A549 (cell line): ENCODE measurements around the gene USP20. TPM values are rescaled to one million over a fixed set of nuclear protein-coding genes. Genes with fewer than 3 reads are reported as not detected.

Experiments
- ATAC-seq, 2 experiments: fragments of 200-7000 bp in 1 of 2; fragments of >200 bp in 1 of 2; cut with Nextera tagmentation in 1 of 2; cut with Tn5 transposase in 1 of 2; 3 replicates each; pipeline versions ENCODE4 v1.8.0 to v1.9.1; 2018 to 2020; ENCODE audit warnings: mild to moderate bottlenecking in 1 of 2, moderate library complexity in 1 of 2
- CTCF ChIA-PET: fragments of 300-600 bp; sonication (Branson Sonifier 250); formaldehyde crosslinking; extraction: SDS; loops from one replicate; lab custom pipeline; 2021; ENCODE audit warnings: antibody characterized with exemption, inconsistent platforms; lab: Yijun Ruan, JAX
- POLR2A ChIA-PET: fragments of 350-600 bp; formaldehyde crosslinking; extraction: SDS; loops from one replicate; lab custom pipeline; 2021; ENCODE audit warnings: antibody characterized with exemption, inconsistent platforms; lab: Yijun Ruan, JAX
- DNase-seq, 2 experiments: peaks; one replicate each; pipeline versions ENCODE4 v3.0.0 to v3.0.0-alpha.2; 2011 to 2016; ENCODE audit warnings: low read depth in 1 of 2, low spot score in 1 of 2
- FAIRE-seq: peaks from 2 replicates; lab custom pipeline; 2011; peaks lifted over from hg19 to GRCh38; lab: Jason Lieb, UNC
- H3K27ac ChIP-seq, 2 experiments: fragments of >200 bp; sonication (Bioruptor Twin); formaldehyde crosslinking; 3 replicates each; pipeline ENCODE4 v1.5.1; 2016 to 2017
- H3K4me1 ChIP-seq: fragments of >200 bp; sonication (Bioruptor Twin); formaldehyde crosslinking; 3 replicates; pipeline ENCODE4 v1.6.1; 2016
- H3K4me2 ChIP-seq: fragments of >200 bp; sonication (Bioruptor Twin); formaldehyde crosslinking; 3 replicates; pipeline ENCODE4 v1.6.1; 2016
- H3K4me3 ChIP-seq: fragments of >200 bp; sonication (Bioruptor Twin); formaldehyde crosslinking; 3 replicates; pipeline ENCODE4 v1.5.1; 2016
- H3K9me3 ChIP-seq: fragments of >200 bp; sonication (Bioruptor Twin); formaldehyde crosslinking; 3 replicates; pipeline ENCODE4 v1.6.1; 2016
- ATOH8 ChIP-seq: fragments of 250-450 bp; sonication (Bioruptor Pico); IDR thresholded peaks from 2 replicates; pipeline ENCODE4 v1.5.0; 2020; ENCODE audit warnings: low read depth, mild to moderate bottlenecking, moderate library complexity
- BCL3 ChIP-seq: fragments of >200 bp; sonication (Bioruptor Twin); formaldehyde crosslinking; IDR thresholded peaks from 3 replicates; pipeline ENCODE4 v1.6.1; 2016
- BHLHE40 ChIP-seq: IDR thresholded peaks from 2 replicates; pipeline ENCODE4 v1.6.1; 2012; ENCODE audit warnings: low read depth, low read length, inconsistent platforms
- CBX8 ChIP-seq: fragments of 200-600 bp; sonication (generic); IDR thresholded peaks from 2 replicates; pipeline ENCODE4 v1.6.1; 2016
- CHD2 ChIP-seq: fragments of 150-350 bp; IDR thresholded peaks from 2 replicates; pipeline ENCODE4 v1.6.1; 2014; ENCODE audit warnings: low read length; ENCODE audit not compliant: partially characterized antibody
- CHD4 ChIP-seq: fragments of 200-600 bp; sonication (generic); IDR thresholded peaks from 2 replicates; pipeline ENCODE4 v1.6.1; 2016; ENCODE audit warnings: antibody characterized with exemption, mild to moderate bottlenecking, borderline replicate concordance
- EHF ChIP-seq: fragments of 250-450 bp; sonication (Bioruptor Pico); IDR thresholded peaks from 2 replicates; pipeline ENCODE4 v1.5.0; 2020; ENCODE audit warnings: mild to moderate bottlenecking
- EHMT2 ChIP-seq: fragments of 200-600 bp; sonication (generic); IDR thresholded peaks from 2 replicates; pipeline ENCODE4 v1.6.1; 2016; ENCODE audit warnings: antibody characterized with exemption, low read depth, mild to moderate bottlenecking, moderate library complexity
- FOSB ChIP-seq: fragments of 250-450 bp; sonication (Bioruptor Pico); IDR thresholded peaks from 2 replicates; pipeline ENCODE4 v1.5.0; 2020; ENCODE audit warnings: mild to moderate bottlenecking, moderate library complexity
- FOSL2 ChIP-seq, 2 experiments: fragments of 450-650 bp in 1 of 2; fragments of >200 bp in 1 of 2; sonication (Bioruptor Twin) in 1 of 2; formaldehyde crosslinking; IDR thresholded peaks; 2 replicates each; pipeline versions ENCODE4 v1.5.0 to v1.6.1; 2016 to 2020; ENCODE audit warnings: mild to moderate bottlenecking in 1 of 2, moderate library complexity in 1 of 2
- GATA3 ChIP-seq: IDR thresholded peaks from 2 replicates; pipeline ENCODE4 v1.6.1; 2012; ENCODE audit warnings: borderline replicate concordance
- HDAC2 ChIP-seq: fragments of 200-600 bp; sonication (generic); IDR thresholded peaks from 2 replicates; pipeline ENCODE4 v1.6.1; 2016
- HEYL ChIP-seq: fragments of 250-450 bp; sonication (Bioruptor Pico); IDR thresholded peaks from 2 replicates; pipeline ENCODE4 v1.8.0; 2021; ENCODE audit warnings: mild to moderate bottlenecking, moderate library complexity
- HOXB13 ChIP-seq: fragments of 250-450 bp; sonication (Bioruptor Pico); IDR thresholded peaks from 2 replicates; pipeline ENCODE4 v1.5.0; 2020; ENCODE audit warnings: low read depth, mild to moderate bottlenecking, moderate library complexity
- JUN ChIP-seq, 2 experiments: fragments of >200 bp; sonication (Bioruptor Twin); formaldehyde crosslinking; IDR thresholded peaks; 2 replicates in 1 of 2; 3 replicates in 1 of 2; pipeline ENCODE4 v1.6.1; 2016 to 2017
- JUNB ChIP-seq: fragments of >200 bp; sonication (Bioruptor Twin); formaldehyde crosslinking; IDR thresholded peaks from 2 replicates; pipeline ENCODE4 v1.6.1; 2016
- KDM5A ChIP-seq: fragments of 200-600 bp; sonication (generic); IDR thresholded peaks from 2 replicates; pipeline ENCODE4 v1.6.1; 2016; ENCODE audit warnings: antibody characterized with exemption, mild to moderate bottlenecking
- MAX ChIP-seq: IDR thresholded peaks from 2 replicates; pipeline ENCODE4 v1.6.1; 2012
- NFE2L2 ChIP-seq: fragments of 150-350 bp; conservative IDR thresholded peaks from 2 replicates; pipeline ENCODE4 v1.6.1; 2014; ENCODE audit warnings: low read length
- NPAS2 ChIP-seq: fragments of 250-450 bp; sonication (Bioruptor Pico); IDR thresholded peaks from 2 replicates; pipeline ENCODE4 v1.8.0; 2022; ENCODE audit warnings: mild to moderate bottlenecking, moderate library complexity, borderline replicate concordance
- NR3C1 ChIP-seq: fragments of >200 bp; sonication (Bioruptor Twin); formaldehyde crosslinking; IDR thresholded peaks from 3 replicates; pipeline ENCODE4 v1.6.1; 2017
- RARB ChIP-seq: fragments of 250-450 bp; sonication (Bioruptor Pico); IDR thresholded peaks from 2 replicates; pipeline ENCODE4 v1.8.0; 2021; ENCODE audit warnings: mild to moderate bottlenecking, moderate library complexity
- SREBF2 ChIP-seq: fragments of 450-650 bp; IDR thresholded peaks from 2 replicates; pipeline ENCODE4 v1.6.1; 2014; ENCODE audit warnings: mild to moderate bottlenecking, moderate library complexity
- TP53 ChIP-seq: fragments of 250-450 bp; sonication (Bioruptor Pico); IDR thresholded peaks from 2 replicates; pipeline ENCODE4 v1.5.0; 2021; ENCODE audit warnings: mild to moderate bottlenecking, moderate library complexity
- ZNF302 ChIP-seq: fragments of 250-450 bp; sonication (Bioruptor Pico); IDR thresholded peaks from 2 replicates; pipeline ENCODE4 v1.9.0; 2021; ENCODE audit warnings: inconsistent platforms, mild to moderate bottlenecking, moderate library complexity
- WGBS: methylation state at CpG from one replicate; pipeline ENCODE4 v1.1.6; 2017; ENCODE audit errors: missing lambda C conversion rate; 5-methylcytosine and 5-hydroxymethylcytosine counted together
- polyA plus RNA-seq, 4 experiments: library from polyadenylated mRNA; depleted of rRNA in 3 of 4; stranded (reverse); fragments of >200 nt; fragmentation: RNase III in 1 of 4; extraction: RNeasy Plus Mini Kit Qiagen cat#74134 plus additional on column Dnase treatment in 1 of 4; gene quantifications; 2 replicates in 3 of 4; 3 replicates in 1 of 4; pipeline ENCODE4 v1.2.3, GENCODE V29; 2011 to 2017
- TF ChIP-seq, protein P1 (sequence below): fragments of 450-650 bp; IDR thresholded peaks from 2 replicates; pipeline ENCODE4 v1.6.1; 2014; ENCODE audit warnings: antibody characterized with exemption

Gene USP20
- polyA plus RNA-seq, 2 of the 4 experiments (the other 2 are of a cell fraction), result 3.9 to 5.0 TPM

GRCh38 chr9:129873563-129874190, 38.4 kb downstream of the USP20 start (continued):
- no peak for TF ChIP-seq KDM5A
- no peak for TF ChIP-seq NR3C1
- no peak for TF ChIP-seq CHD4
- no peak for TF ChIP-seq BHLHE40

DNA sequence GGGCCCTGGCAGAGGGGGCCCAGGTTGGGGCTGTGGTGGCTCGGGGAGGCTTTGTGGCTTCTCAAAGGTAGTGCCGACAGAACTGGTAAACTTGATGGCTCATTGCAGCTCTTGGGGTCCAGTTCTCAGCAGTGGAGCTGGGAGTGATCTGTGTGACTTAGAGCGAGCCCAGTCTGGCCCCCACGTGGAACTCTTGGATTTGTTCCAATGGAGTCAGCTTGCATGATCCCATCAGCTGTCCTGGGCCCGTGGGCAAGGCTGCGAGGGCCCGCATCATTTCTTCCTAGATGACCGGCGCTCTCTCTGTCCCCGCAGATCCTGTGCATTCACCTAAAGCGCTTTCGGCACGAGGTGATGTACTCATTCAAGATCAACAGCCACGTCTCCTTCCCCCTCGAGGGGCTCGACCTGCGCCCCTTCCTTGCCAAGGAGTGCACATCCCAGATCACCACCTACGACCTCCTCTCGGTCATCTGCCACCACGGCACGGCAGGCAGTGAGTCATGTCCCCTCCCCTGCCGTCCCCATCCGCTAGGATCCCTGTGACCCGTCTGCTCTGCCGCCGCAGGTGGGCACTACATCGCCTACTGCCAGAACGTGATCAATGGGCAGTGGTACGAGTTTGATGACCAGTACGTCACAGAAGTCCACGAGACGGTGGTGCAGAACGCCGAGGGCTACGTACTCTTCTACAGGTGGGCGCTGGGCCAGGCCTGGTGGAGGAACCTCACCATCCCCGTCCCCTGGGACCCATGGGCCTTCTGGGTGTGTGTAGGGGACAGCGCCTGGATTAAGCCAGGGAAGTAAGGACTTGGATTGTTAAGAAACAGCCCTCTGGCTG, 39.2 kb downstream of the USP20 start:
- ChIA-PET CTCF (interaction anchor here (0.7 to 1.3 kb wide), 5 partner anchors 8 to 296 kb away, joined by 3 to 5 read pairs (median 3); no protein-coding TSS in a partner anchor), POLR2A (no interaction called here)
- FAIRE-seq, result no peak
- no peak overlapping the region for H3K27ac ChIP-seq
- TF ChIP-seq NPAS2, result no peak
- TF ChIP-seq MAX, result no peak
- no peak for TF ChIP-seq RARB (CRISPR knock-in tag)
- TF ChIP-seq JUN (IDR thresholded peaks at IDR 0.05), result no peak
- no peak for TF ChIP-seq BHLHE40
- no peak for TF ChIP-seq HOXB13 (CRISPR knock-in tag)
- TF ChIP-seq HDAC2, result no peak
- no peak for TF ChIP-seq CHD4
- no peak for TF ChIP-seq CHD2
- no peak for TF ChIP-seq FOSB
- no peak for TF ChIP-seq NFE2L2
- no peak for TF ChIP-seq EHMT2
- TF ChIP-seq JUNB, result no peak
- no peak for TF ChIP-seq FOSL2 (IDR thresholded peaks at IDR 0.05)
- TF ChIP-seq FOSL2 (CRISPR knock-in tag; IDR thresholded peaks at IDR 0.05), result no peak
- no peak for TF ChIP-seq CBX8
- no peak for TF ChIP-seq ZNF302 (CRISPR knock-in tag)
- no peak for TF ChIP-seq NR3C1
- no peak for TF ChIP-seq GATA3
- H3K9me3 ChIP-seq, result no peaks in the 10 kb centered on the region
- no peak overlapping the region for H3K4me3 ChIP-seq
- H3K4me2 ChIP-seq, result no peak overlapping the region
- WGBS, result 82% methylated on average over 34 of the region's 38 CpGs
- DNase-seq, result no peak
- no peak for ATAC-seq
- no peaks in the 10 kb centered on the region for H3K4me1 ChIP-seq

DNA sequence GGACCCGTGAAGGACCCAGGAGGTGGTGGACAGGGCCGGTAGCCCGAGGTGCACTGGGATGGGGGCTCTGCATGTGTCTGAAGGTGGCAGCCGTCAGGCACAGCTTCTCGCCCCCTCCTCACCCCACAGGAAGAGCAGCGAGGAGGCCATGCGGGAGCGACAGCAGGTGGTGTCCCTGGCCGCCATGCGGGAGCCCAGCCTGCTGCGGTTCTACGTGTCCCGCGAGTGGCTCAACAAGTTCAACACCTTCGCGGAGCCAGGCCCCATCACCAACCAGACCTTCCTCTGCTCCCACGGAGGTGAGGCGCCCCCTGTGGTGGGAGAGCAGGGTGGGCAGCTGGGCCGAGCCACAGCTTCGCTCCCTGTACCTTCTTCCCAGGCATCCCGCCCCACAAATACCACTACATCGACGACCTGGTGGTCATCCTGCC, 39.9 kb downstream of the USP20 start:
- Histone ChIP-seq H3K4me2 (no peak overlapping the region), H3K4me1 (no peaks in the 10 kb centered on the region), H3K4me3 (no peak overlapping the region), H3K9me3 (no peaks in the 10 kb centered on the region), H3K27ac (no peak overlapping the region)
- TF ChIP-seq BCL3 (no peak), HEYL (CRISPR knock-in tag) (no peak), TP53 (no peak), RARB (CRISPR knock-in tag) (no peak), FOSB (no peak), ATOH8 (CRISPR knock-in tag) (no peak), HDAC2 (no peak), SREBF2 (no peak), EHF (no peak)
- TF ChIP-seq, protein P1, sequence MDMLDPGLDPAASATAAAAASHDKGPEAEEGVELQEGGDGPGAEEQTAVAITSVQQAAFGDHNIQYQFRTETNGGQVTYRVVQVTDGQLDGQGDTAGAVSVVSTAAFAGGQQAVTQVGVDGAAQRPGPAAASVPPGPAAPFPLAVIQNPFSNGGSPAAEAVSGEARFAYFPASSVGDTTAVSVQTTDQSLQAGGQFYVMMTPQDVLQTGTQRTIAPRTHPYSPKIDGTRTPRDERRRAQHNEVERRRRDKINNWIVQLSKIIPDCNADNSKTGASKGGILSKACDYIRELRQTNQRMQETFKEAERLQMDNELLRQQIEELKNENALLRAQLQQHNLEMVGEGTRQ, result no peak
- FAIRE-seq (no peak), ATAC-seq (peak in 1 of 2 experiments; percentile 51; a peak in 2 of 6 replicates), DNase-seq (no peak)
- POLR2A ChIA-PET, result no interaction called here
- CTCF ChIA-PET, result interaction anchor here (0.9 to 1.1 kb wide), 2 partner anchors 16 to 296 kb away, joined by 3 read pairs; no protein-coding TSS in a partner anchor
- 90% methylated on average over 17 of the region's 23 CpGs for WGBS
